Lung (tissue), 12 donors: ENCODE data around the gene KCND3. TPM values are rescaled to one million over a fixed set of nuclear protein-coding genes. Genes with fewer than 3 reads are reported as not detected.

Experiments
- ATAC-seq: fragments of 200-7000 bp; cut with Tn5 transposase; one replicate; pipeline ENCODE4 v1.9.1; 2020; ENCODE audit warnings: moderate number of reproducible peaks; ENCODE audit not compliant: insufficient read depth, low FRiP score
- DNase-seq, 3 donors: peaks; one replicate each; pipeline ENCODE4 v3.0.0-alpha.2; 2013 to 2017
- H3K27ac ChIP-seq, 2 donors: one replicate each; pipeline ENCODE4 v1.5.1; 2013; ENCODE audit warnings: mild to moderate bottlenecking in 2 of 2, moderate library complexity in 2 of 2, control low read depth in 1 of 2, inconsistent platforms in 1 of 2, low read depth in 1 of 2, low read length in 1 of 2
- H3K27me3 ChIP-seq, 3 donors: one replicate each; pipeline ENCODE4 v1.5.1; 2013; ENCODE audit warnings: low read length in 2 of 3; ENCODE audit not compliant: control insufficient read depth in 3 of 3, insufficient read depth in 3 of 3
- H3K36me3 ChIP-seq, 4 donors: one replicate each; pipeline ENCODE4 v1.5.1; 2013; ENCODE audit warnings: low read length in 4 of 4, mild to moderate bottlenecking in 1 of 4, moderate library complexity in 1 of 4; ENCODE audit not compliant: control insufficient read depth in 4 of 4, insufficient read depth in 4 of 4
- H3K4me1 ChIP-seq, 5 donors: one replicate each; pipeline ENCODE4 v1.5.1; 2013; ENCODE audit warnings: low read length in 5 of 5, mild to moderate bottlenecking in 2 of 5, moderate library complexity in 1 of 5; ENCODE audit not compliant: control insufficient read depth in 5 of 5, insufficient read depth in 5 of 5
- H3K4me3 ChIP-seq: one replicate; pipeline ENCODE4 v1.5.1; 2013; ENCODE audit warnings: mild to moderate bottlenecking, control low read depth, moderate library complexity
- H3K9ac ChIP-seq, 2 donors: one replicate each; pipeline ENCODE4 v1.5.1; 2013; ENCODE audit warnings: low read length in 2 of 2, control low read depth in 1 of 2; ENCODE audit not compliant: insufficient read depth in 1 of 2
- H3K9me3 ChIP-seq, 4 donors: one replicate each; pipeline ENCODE4 v1.5.1; 2013; ENCODE audit warnings: low read length in 3 of 4, mild to moderate bottlenecking in 1 of 4, moderate library complexity in 1 of 4; ENCODE audit not compliant: control insufficient read depth in 4 of 4, insufficient read depth in 3 of 4
- WGBS, 2 donors: extraction: QIAGEN DNeasy Blood & Tissue Kit; methylation state at CpG; one replicate each; pipeline ENCODE4 v1.1.7; 2013; 5-methylcytosine and 5-hydroxymethylcytosine counted together
- polyA plus RNA-seq, 2 donors: library from polyadenylated mRNA; stranded (reverse); fragments of 200-250 nt; gene quantifications; one replicate each; pipeline ENCODE4 v1.2.1, GENCODE V29; 2013
- total RNA-seq, 2 donors: library from RNA; depleted of rRNA in 1 of 2; stranded (reverse); fragments of >200 nt in 1 of 2; gene quantifications; one replicate each; pipeline ENCODE4 v1.2.1, GENCODE V29; 2014 to 2021
- TF ChIP-seq, protein P1 (sequence below): IDR thresholded peaks from 2 replicates; pipeline ENCODE4 v1.5.1; 2012; ENCODE audit warnings: mild to moderate bottlenecking; ENCODE audit errors: control extremely low read depth, extremely low read depth
- donor health status: control.
- donor health status: control.
- donor health status: Bipolar disorder and iron deficiency.
- donor health status: healthy.
- donor health status: DM: yes; HTN: yes; CAD: no.

The KCND3 gene
- total and polyA plus RNA-seq, 4 donors, result 1.3 to 12.1 (median 4.9) TPM

GRCh38 chr1:111862599-111862998, 126.9 kb downstream of the KCND3 start:
- Histone ChIP-seq H3K36me3 (no peaks in the 10 kb centered on the region), H3K9ac (no peak overlapping the region), H3K4me3 (no peak overlapping the region), H3K27me3 (peaks cover 0 to 3% (median 0%) of the 10 kb centered on the region in 3 donors), H3K9me3 (no peaks in the 10 kb centered on the region), H3K27ac (no peak overlapping the region), H3K4me1 (peaks cover 0 to 7% (median 0%) of the 10 kb centered on the region in 5 donors)
- ATAC-seq, result no peak
- DNase-seq, result no peak
- TF ChIP-seq, protein P1, sequence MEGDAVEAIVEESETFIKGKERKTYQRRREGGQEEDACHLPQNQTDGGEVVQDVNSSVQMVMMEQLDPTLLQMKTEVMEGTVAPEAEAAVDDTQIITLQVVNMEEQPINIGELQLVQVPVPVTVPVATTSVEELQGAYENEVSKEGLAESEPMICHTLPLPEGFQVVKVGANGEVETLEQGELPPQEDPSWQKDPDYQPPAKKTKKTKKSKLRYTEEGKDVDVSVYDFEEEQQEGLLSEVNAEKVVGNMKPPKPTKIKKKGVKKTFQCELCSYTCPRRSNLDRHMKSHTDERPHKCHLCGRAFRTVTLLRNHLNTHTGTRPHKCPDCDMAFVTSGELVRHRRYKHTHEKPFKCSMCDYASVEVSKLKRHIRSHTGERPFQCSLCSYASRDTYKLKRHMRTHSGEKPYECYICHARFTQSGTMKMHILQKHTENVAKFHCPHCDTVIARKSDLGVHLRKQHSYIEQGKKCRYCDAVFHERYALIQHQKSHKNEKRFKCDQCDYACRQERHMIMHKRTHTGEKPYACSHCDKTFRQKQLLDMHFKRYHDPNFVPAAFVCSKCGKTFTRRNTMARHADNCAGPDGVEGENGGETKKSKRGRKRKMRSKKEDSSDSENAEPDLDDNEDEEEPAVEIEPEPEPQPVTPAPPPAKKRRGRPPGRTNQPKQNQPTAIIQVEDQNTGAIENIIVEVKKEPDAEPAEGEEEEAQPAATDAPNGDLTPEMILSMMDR, result no peak
- 85 to 88% methylated on average over 3 of the region's 3 CpGs for WGBS, 2 donors

DNA sequence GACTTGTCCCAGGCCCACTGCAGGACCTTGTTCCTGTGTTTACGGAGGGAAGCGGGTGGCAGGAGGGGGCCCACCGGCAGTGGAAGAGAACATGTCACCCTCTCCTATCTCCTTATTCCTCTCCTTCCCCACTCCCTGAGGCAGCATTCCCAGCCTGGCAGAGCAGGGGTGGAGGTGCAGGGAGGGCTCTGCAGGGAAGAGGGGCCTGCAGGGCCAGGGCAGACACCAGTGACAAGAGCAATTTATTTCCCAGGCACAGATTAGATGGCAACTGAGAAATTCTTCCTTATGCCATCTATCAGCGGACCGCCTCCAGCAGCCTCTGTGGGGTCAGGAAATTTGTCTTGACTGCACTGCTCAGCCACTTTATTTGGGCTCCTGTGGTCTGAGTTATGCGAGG, 127.9 kb downstream of the KCND3 start:
- Histone ChIP-seq H3K9ac (no peak overlapping the region), H3K27me3 (peaks cover 0 to 5% (median 3%) of the 10 kb centered on the region in 3 donors), H3K4me1 (peaks cover 0 to 7% (median 0%) of the 10 kb centered on the region in 5 donors), H3K27ac (no peak overlapping the region), H3K4me3 (no peak overlapping the region), H3K9me3 (no peaks in the 10 kb centered on the region), H3K36me3 (no peaks in the 10 kb centered on the region)
- DNase-seq (no peak), ATAC-seq (no peak)
- WGBS, 2 donors, result 67 to 73% methylated on average over 6 of the region's 6 CpGs
- TF ChIP-seq, protein P1, result no peak

DNA sequence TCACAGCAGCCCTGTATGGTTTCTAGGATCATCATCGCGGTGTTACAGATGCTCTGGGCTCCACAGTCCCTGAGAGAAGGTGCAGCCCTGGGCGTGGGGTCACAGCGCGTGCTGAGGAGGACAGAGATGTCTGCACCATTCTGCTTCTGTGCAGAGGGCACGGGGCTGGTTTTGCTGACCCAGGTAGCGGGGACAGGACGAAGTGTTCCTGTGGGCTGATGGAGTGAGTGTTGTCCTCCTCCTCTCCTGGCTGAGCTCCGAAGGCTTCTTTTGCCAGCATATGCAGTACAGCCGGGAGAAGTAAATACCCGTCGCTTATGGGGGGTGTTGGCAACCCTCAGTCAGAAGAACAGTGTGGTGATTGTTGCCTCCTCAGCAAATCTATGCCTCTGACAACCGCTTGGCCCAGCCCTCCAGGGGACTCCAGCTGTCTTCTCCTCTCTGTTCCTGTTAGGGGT, 132.2 kb downstream of the KCND3 start:
- no peak overlapping the region for H3K27ac ChIP-seq
- peaks cover 0 to 5% (median 5%) of the 10 kb centered on the region in 3 donors for H3K27me3 ChIP-seq
- no peaks in the 10 kb centered on the region for H3K9me3 ChIP-seq
- DNase-seq (no peak), ATAC-seq (no peak)
- H3K9ac ChIP-seq, result no peak overlapping the region
- H3K4me3 ChIP-seq, result no peak overlapping the region
- peaks cover 0 to 2% (median 0%) of the 10 kb centered on the region in 5 donors for H3K4me1 ChIP-seq
- no peaks in the 10 kb centered on the region for H3K36me3 ChIP-seq
- TF ChIP-seq, protein P1, result no peak
- 82 to 84% methylated on average over 13 of the region's 13 CpGs for WGBS, 2 donors
